Endothelial cell of umbilical vein (primary cell): ENCODE measurements around the gene ACTG2. TPM values are rescaled to one million over a fixed set of nuclear protein-coding genes. Genes with fewer than 3 reads are reported as not detected.

Experiments used
- BruUV-seq: library from RNA; stranded (reverse); fragments of 400-500 nt; replicated peaks from 2 replicates; lab custom pipeline; 2021; lab: Mats Ljungman, UMichigan
- CTCF ChIA-PET: fragments of 300-600, 350-600 bp; sonication (Branson Sonifier 250); formaldehyde crosslinking; loops from one replicate; lab custom pipeline; 2021; ENCODE audit warnings: antibody characterized with exemption, inconsistent platforms; lab: Charles Lee
- POLR2A ChIA-PET: fragments of 300-600, 350-600 bp; sonication (Branson Sonifier 250); formaldehyde crosslinking; loops from one replicate; lab custom pipeline; 2021; ENCODE audit warnings: antibody characterized with exemption, inconsistent platforms; lab: Charles Lee
- DNase-seq: peaks from one replicate; pipeline ENCODE4 v3.0.0-alpha.2; 2011; ENCODE audit warnings: low read depth, low spot score
- FAIRE-seq: peaks from 2 replicates; lab custom pipeline; 2011; peaks lifted over from hg19 to GRCh38; lab: Jason Lieb, UNC
- H2AFZ ChIP-seq: 2 replicates; pipeline ENCODE4 v1.6.0; 2012; ENCODE audit warnings: low read depth, low read length, control low read depth, inconsistent platforms
- H3K27ac ChIP-seq: 2 replicates; pipeline ENCODE4 v1.5.1; 2011; ENCODE audit warnings: low read depth, mild to moderate bottlenecking, control low read depth, low read length, moderate library complexity; ENCODE audit not compliant: insufficient read depth
- H3K27me3 ChIP-seq, 2 experiments: 2 replicates each; pipeline versions ENCODE4 v1.6.0 to v1.6.1; 2011; ENCODE audit warnings: low read length in 2 of 2, mixed read lengths in 1 of 2; ENCODE audit not compliant: control insufficient read depth in 2 of 2, insufficient read depth in 2 of 2
- H3K36me3 ChIP-seq, 2 experiments: 2 replicates in 1 of 2; 3 replicates in 1 of 2; pipeline ENCODE4 v1.5.1; 2011; ENCODE audit warnings: low read length in 2 of 2, mild to moderate bottlenecking in 1 of 2, moderate library complexity in 1 of 2; ENCODE audit not compliant: control insufficient read depth in 2 of 2, insufficient read depth in 2 of 2; ENCODE audit errors: extremely low read depth in 1 of 2
- H3K4me1 ChIP-seq: 3 replicates; pipeline ENCODE4 v1.5.1; 2011; ENCODE audit warnings: mild to moderate bottlenecking, low read length; ENCODE audit not compliant: control insufficient read depth, insufficient read depth; ENCODE audit errors: extremely low read depth
- H3K4me2 ChIP-seq: 2 replicates; pipeline ENCODE4 v1.6.1; 2011; ENCODE audit warnings: low read length, control low read depth, mixed read lengths; ENCODE audit not compliant: insufficient read depth
- H3K4me3 ChIP-seq, 3 experiments: fragments of 200-600 bp in 1 of 3; sonication (generic), shearing (Covaris generic) in 1 of 3; replicated peaks in 1 of 3; 2 replicates each; pipeline ENCODE4 v1.5.1; 2011 to 2016; ENCODE audit warnings: control low read depth in 3 of 3, low read length in 3 of 3, mild to moderate bottlenecking in 2 of 3, inconsistent platforms in 1 of 3, low read depth in 1 of 3, moderate library complexity in 1 of 3; ENCODE audit not compliant: insufficient read depth in 1 of 3
- H3K79me2 ChIP-seq: 2 replicates; pipeline ENCODE4 v1.6.0; 2012; ENCODE audit warnings: low read length, inconsistent platforms; ENCODE audit not compliant: control insufficient read depth, insufficient read depth
- H3K9ac ChIP-seq: replicated peaks from 2 replicates; pipeline ENCODE3; 2011; ENCODE audit warnings: low read length, control low read depth; ENCODE audit not compliant: insufficient read depth; ENCODE audit errors: extremely low read depth
- H3K9me1 ChIP-seq: replicated peaks from 3 replicates; pipeline ENCODE4 v1.6.0; 2011; ENCODE audit warnings: mild to moderate bottlenecking, low read length; ENCODE audit not compliant: control insufficient read depth, insufficient read depth; ENCODE audit errors: extremely low read depth
- H3K9me3 ChIP-seq: replicated peaks from 2 replicates; pipeline ENCODE4 v1.5.1; 2012; ENCODE audit warnings: low read length, inconsistent platforms; ENCODE audit not compliant: control insufficient read depth, insufficient read depth
- H4K20me1 ChIP-seq: replicated peaks from 2 replicates; pipeline ENCODE3; 2011; ENCODE audit warnings: mild to moderate bottlenecking, low read length; ENCODE audit not compliant: control insufficient read depth, insufficient read depth; ENCODE audit errors: extremely low read depth
- EZH2 ChIP-seq: IDR thresholded peaks from 2 replicates; pipeline ENCODE4 v1.6.1; 2012; ENCODE audit warnings: borderline replicate concordance, low read depth, mild to moderate bottlenecking, moderate library complexity, low read length, inconsistent platforms; ENCODE audit not compliant: severe bottlenecking
- GATA2 ChIP-seq: IDR thresholded peaks from 2 replicates; pipeline ENCODE4 v1.7.0; 2011; ENCODE audit warnings: low read depth, mild to moderate bottlenecking, moderate library complexity, mixed read lengths, low read length; ENCODE audit not compliant: insufficient read length, insufficient read depth
- JUN ChIP-seq: IDR thresholded peaks from 2 replicates; pipeline ENCODE4 v1.6.1; 2011; ENCODE audit warnings: borderline replicate concordance, low read depth; ENCODE audit not compliant: insufficient read length, insufficient read depth
- MAX ChIP-seq: IDR thresholded peaks from 2 replicates; pipeline ENCODE4 v1.6.1; 2011; ENCODE audit not compliant: insufficient read depth, insufficient read length
- MYC ChIP-seq: IDR thresholded peaks from one replicate; pipeline ENCODE4 v1.6.1; 2011; ENCODE audit warnings: mild to moderate bottlenecking, low read depth, low read length
- POLR2A ChIP-seq: IDR thresholded peaks from 2 replicates; pipeline ENCODE4 v1.6.1; 2012; ENCODE audit warnings: low read depth, mild to moderate bottlenecking, control low read depth, low read length
- POLR2AphosphoS5 ChIP-seq: IDR thresholded peaks from 2 replicates; pipeline ENCODE4 v1.6.1; 2012; ENCODE audit warnings: low read depth, mild to moderate bottlenecking, control low read depth, low read length, moderate library complexity; ENCODE audit not compliant: insufficient read depth
- dilution Hi-C: fragments of 300-500 bp; cut with MboI; formaldehyde crosslinking; loops from one replicate; pipeline ENCODE4 v1.15.0; 2019; ENCODE audit warnings: low sequenced_read_pairs; ENCODE audit not compliant: extremely low pct_ligation_motif_present
- intact Hi-C: fragments of 100-400 bp; cut with micrococcal nuclease; formaldehyde crosslinking; loops from one replicate; pipeline ENCODE4 v1.10.0; 2022
- polyA plus RNA-seq, 4 experiments: library from polyadenylated mRNA; depleted of rRNA in 3 of 4; stranded (reverse) in 3 of 4; unstranded in 1 of 4; fragments of >200 nt; gene quantifications; 2 replicates each; pipeline versions ENCODE4 v1.2.1 to v1.2.3, GENCODE V29; 2011 to 2012; ENCODE audit warnings: missing spikeins in 1 of 4
- total RNA-seq: library from RNA; stranded (reverse); gene quantifications from 2 replicates; pipeline ENCODE4 v1.2.3, GENCODE V29; 2021

ACTG2 gene
- total and polyA plus RNA-seq, 2 donors (not counting 3 experiments of a cell fraction or from before 2014, with no cell fraction given), result not detected

- Histone ChIP-seq H3K4me2 (no peak overlapping the region), H3K79me2 (no peaks in the 10 kb centered on the region), H2AFZ (no peak overlapping the region), H3K4me3 (no peak overlapping the region), H3K36me3 (no peaks in the 10 kb centered on the region), H3K9me1 (no peaks in the 10 kb centered on the region), H3K4me1 (no peaks in the 10 kb centered on the region), H3K9ac (no peak overlapping the region), H3K27ac (no peak overlapping the region), H4K20me1 (no peaks in the 10 kb centered on the region), H3K9me3 (no peaks in the 10 kb centered on the region), H3K27me3 (peaks cover 0 to 4% of the 10 kb centered on the region in 2 experiments)
- intact Hi-C loops (no loop called here), dilution Hi-C loops (no loop called here)
- no peak for TF ChIP-seq GATA2
- TF ChIP-seq MAX, result no peak
- no peak for TF ChIP-seq JUN
- no peak for TF ChIP-seq POLR2AphosphoS5
- TF ChIP-seq POLR2A, result no peak
- TF ChIP-seq MYC, result no peak
- BruUV-seq, result no TSS peak
- POLR2A ChIA-PET, result no interaction called here
- no peak for DNase-seq
- FAIRE-seq, result no peak
- CTCF ChIA-PET, result no interaction called here
These were observed 4.4 kb upstream of the ACTG2 start for GRCh38 chr2:73888388-73888787.

GRCh38 chr2:73889206-73889605 lies 3.6 kb upstream of the ACTG2 start:
- CTCF ChIA-PET, result no interaction called here
- H3K4me1 ChIP-seq, result no peaks in the 10 kb centered on the region
- H3K36me3 ChIP-seq, result no peaks in the 10 kb centered on the region
- no peak overlapping the region for H3K4me2 ChIP-seq
- no peaks in the 10 kb centered on the region for H3K9me3 ChIP-seq
- H2AFZ ChIP-seq, result no peak overlapping the region
- BruUV-seq, result no TSS peak
- H3K79me2 ChIP-seq, result no peaks in the 10 kb centered on the region
- H3K9me1 ChIP-seq, result no peaks in the 10 kb centered on the region
- FAIRE-seq (no peak), DNase-seq (no peak)
- POLR2A ChIA-PET, result no interaction called here
- H3K4me3 ChIP-seq, result no peak overlapping the region
- no peaks in the 10 kb centered on the region for H4K20me1 ChIP-seq
- H3K27ac ChIP-seq, result no peak overlapping the region
- H3K9ac ChIP-seq, result no peak overlapping the region
- dilution Hi-C loops, result no loop called here
- peaks cover 0 to 4% of the 10 kb centered on the region in 2 experiments for H3K27me3 ChIP-seq
- intact Hi-C loops, result no loop called here
- TF ChIP-seq EZH2 (no peak), JUN (no peak), MAX (no peak), POLR2AphosphoS5 (no peak)
